Hypothalamus (tissue), 51 donors: ENCODE data around the gene CDC42BPG.

ENCODE experiments used
- DNase-seq, 51 donors: peaks; one replicate each; lab custom pipeline; 2025; lab: John Stamatoyannopoulos, UW

CDC42BPG gene

GRCh38 chr11:64814712-64815187, 29.7 kb downstream of the CDC42BPG start:
- DNase-seq: no peak

GRCh38 chr11:64813826-64814225, 30.6 kb downstream of the CDC42BPG start:
- no peak for DNase-seq

- peak in 2 of 51 donors; percentile 36 to 54 for DNase-seq
Observed at GRCh38 chr11:64810891-64811272, 33.6 kb downstream of the CDC42BPG start.

GRCh38 chr11:64810271-64810890, 34.1 kb downstream of the CDC42BPG start, which contains the start of gene MEN1:
MEN1 (minus strand) TSS chr11:64810551; CDS start chr11:64810109, 442 bp downstream.
- peak; percentile 46 to 98 (median 95) for DNase-seq

- peak in 2 of 51 donors; percentile 8 to 43 for DNase-seq
Observed at GRCh38 chr11:64809781-64810241, 34.6 kb downstream of the CDC42BPG start.

GRCh38 chr11:64805481-64805880, 39.0 kb downstream of the CDC42BPG start:
- no peak for DNase-seq

- DNase-seq: no peak
Observed at GRCh38 chr11:64804346-64805210, 39.9 kb downstream of the CDC42BPG start.

GRCh38 chr11:64803846-64804345, 40.6 kb downstream of the CDC42BPG start:
- no peak for DNase-seq

GRCh38 chr11:64803158-64803845, 41.2 kb downstream of the CDC42BPG start, which contains the start of gene MAP4K2:
MAP4K2 (minus strand) TSS chr11:64803214; CDS start chr11:64803149, 65 bp downstream.
- peak in 46 of 51 donors; percentile 30 to 91 (median 68) for DNase-seq

- peak in 4 of 51 donors; percentile 20 to 74 (median 52) for DNase-seq
Observed at GRCh38 chr11:64802370-64803157, 41.9 kb downstream of the CDC42BPG start.

GRCh38 chr11:64801561-64802369, 42.7 kb downstream of the CDC42BPG start:
- DNase-seq: no peak

- no peak for DNase-seq
Observed at GRCh38 chr11:64801158-64801464, 43.3 kb downstream of the CDC42BPG start.

GRCh38 chr11:64800303-64801157, 43.9 kb downstream of the CDC42BPG start:
- DNase-seq: no peak

GRCh38 chr11:64799623-64800302, 44.7 kb downstream of the CDC42BPG start:
- no peak for DNase-seq

GRCh38 chr11:64799256-64799622, 45.2 kb downstream of the CDC42BPG start:
- DNase-seq: no peak

GRCh38 chr11:64796757-64797541, 47.5 kb downstream of the CDC42BPG start:
- DNase-seq: no peak
